ENCODE data around the gene RNF152.

GRCh38 chr18:61844726-61845125 lies 48.1 kb downstream of the RNF152 start:
- no peak for TF ChIP-seq SSRP1 (CRISPR knock-in tag; IDR thresholded peaks at IDR 0.05)
- no peak for TF ChIP-seq ZNF24 (IDR thresholded peaks at IDR 0.05)
- no peak for TF ChIP-seq ZNF3 (CRISPR knock-in tag; IDR thresholded peaks at IDR 0.05)
